Tibial artery (tissue), 4 donors: Measurements from ENCODE around the gene THAP8.

Experiments used
- DNase-seq, 2 donors: peaks; one replicate each; pipeline ENCODE4 v3.0.0-alpha.2; 2019
- H3K27ac ChIP-seq, 2 donors: fragments of 200-600 bp; sonication (generic) in 1 of 2; 1 replicate in 1 of 2; 2 replicates in 1 of 2; pipeline ENCODE4 v1.5.1; 2018 to 2019; ENCODE audit warnings: mild to moderate bottlenecking in 1 of 2
- H3K27me3 ChIP-seq, 2 donors: fragments of 200-600 bp; sonication (generic) in 1 of 2; one replicate each; pipeline versions ENCODE4 v1.5.1 to v1.6.0; 2016 to 2019
- H3K36me3 ChIP-seq, 3 donors: fragments of 200-600 bp; sonication (generic) in 2 of 3; one replicate each; pipeline ENCODE4 v1.5.1; 2016 to 2019; ENCODE audit warnings: mild to moderate bottlenecking in 2 of 3
- H3K4me1 ChIP-seq, 4 donors: fragments of 200-600 bp; sonication (generic) in 2 of 4; 1 replicate in 3 of 4; 2 replicates in 1 of 4; pipeline ENCODE4 v1.5.1; 2016 to 2019
- H3K4me3 ChIP-seq, 2 donors: fragments of 200-600 bp; sonication (generic) in 1 of 2; 1 replicate in 1 of 2; 2 replicates in 1 of 2; pipeline ENCODE4 v1.5.1; 2018 to 2019; ENCODE audit warnings: mild to moderate bottlenecking in 2 of 2
- H3K9me3 ChIP-seq, 3 donors: fragments of 200-600 bp; sonication (generic) in 1 of 3; one replicate each; pipeline ENCODE4 v1.5.1; 2016 to 2019
- CTCF ChIP-seq, 2 experiments: fragments of 200-600 bp in 1 of 2; fragments of 450-650 bp in 1 of 2; IDR thresholded peaks; one replicate each; pipeline ENCODE4 v1.5.1; 2017 to 2019; ENCODE audit warnings: antibody characterized with exemption in 2 of 2, mild to moderate bottlenecking in 1 of 2, moderate library complexity in 1 of 2
- intact Hi-C: fragments of 100-400 bp; cut with DNase I; formaldehyde crosslinking; loops from one replicate; pipeline ENCODE4 v1.15.0; 2023; ENCODE audit warnings: low total_unique reads

The THAP8 gene

GRCh38 chr19:36089847-36090246 is 35.8 kb upstream of the THAP8 start:
- H3K9me3 ChIP-seq, result no peaks in the 10 kb centered on the region
- intact Hi-C loops, result no loop called here
- no peak overlapping the region for H3K4me3 ChIP-seq
- DNase-seq, result no peak
- H3K27ac ChIP-seq, result no peak overlapping the region
- no peaks in the 10 kb centered on the region for H3K4me1 ChIP-seq
- H3K27me3 ChIP-seq, result no peaks in the 10 kb centered on the region
- H3K36me3 ChIP-seq, result no peaks in the 10 kb centered on the region
- no peak for TF ChIP-seq CTCF (IDR thresholded peaks at IDR 0.05)

GRCh38 chr19:36086326-36086725 is 32.2 kb upstream of the THAP8 start:
- no peak overlapping the region for H3K4me3 ChIP-seq
- DNase-seq, result no peak
- H3K27me3 ChIP-seq, result no peaks in the 10 kb centered on the region
- H3K27ac ChIP-seq, result no peak overlapping the region
- H3K4me1 ChIP-seq, result no peaks in the 10 kb centered on the region
- intact Hi-C loops, result no loop called here
- H3K36me3 ChIP-seq, result no peaks in the 10 kb centered on the region
- H3K9me3 ChIP-seq, result no peaks in the 10 kb centered on the region
- no peak for TF ChIP-seq CTCF (IDR thresholded peaks at IDR 0.05)

DNA sequence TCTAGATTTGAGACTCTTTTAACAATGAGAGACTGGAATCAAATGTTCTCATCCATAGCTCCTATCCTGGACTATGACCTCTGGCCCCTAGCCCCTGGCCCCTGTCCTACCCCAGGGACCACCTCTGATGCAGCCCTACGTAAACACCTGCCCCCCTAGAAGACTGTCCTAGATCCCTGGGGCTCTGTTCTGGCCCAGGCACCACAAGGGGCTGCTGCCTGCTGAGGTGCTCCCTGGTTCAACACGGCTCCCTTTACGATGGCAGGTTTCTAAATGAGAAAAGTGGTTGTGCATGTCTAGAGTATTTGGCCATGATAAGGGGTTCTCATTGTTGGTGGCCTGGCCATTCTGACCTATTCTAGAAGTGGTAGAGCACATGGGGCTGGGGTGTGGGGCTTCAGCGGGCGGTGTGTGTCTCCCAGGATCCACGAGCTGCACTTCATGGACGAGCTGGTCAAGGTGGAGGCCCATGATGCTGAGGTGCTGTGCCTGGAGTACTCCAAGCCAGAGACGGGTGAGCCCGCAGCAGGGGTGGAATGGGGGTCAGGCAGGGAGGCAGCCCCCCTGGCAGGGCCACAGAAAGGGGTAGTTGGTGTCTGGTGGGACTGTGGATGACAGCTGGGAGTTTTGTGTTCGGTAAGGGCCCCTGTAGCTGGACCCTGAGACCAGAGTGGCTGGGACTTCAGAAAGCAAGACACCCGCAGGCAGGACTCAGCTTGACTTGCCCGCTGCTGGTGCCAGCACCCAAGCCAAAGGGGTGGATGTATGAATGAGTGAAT is 30.3 kb upstream of the THAP8 start:
- intact Hi-C loops, result no loop called here
- H3K36me3 ChIP-seq, result no peaks in the 10 kb centered on the region
- TF ChIP-seq CTCF (IDR thresholded peaks at IDR 0.05), result no peak
- no peak for DNase-seq
- no peak overlapping the region for H3K27ac ChIP-seq
- H3K4me3 ChIP-seq, result no peak overlapping the region
- H3K9me3 ChIP-seq, result no peaks in the 10 kb centered on the region
- H3K4me1 ChIP-seq, result no peaks in the 10 kb centered on the region
- no peaks in the 10 kb centered on the region for H3K27me3 ChIP-seq

- Histone ChIP-seq H3K27ac (no peak overlapping the region), H3K36me3 (no peaks in the 10 kb centered on the region), H3K4me1 (no peaks in the 10 kb centered on the region), H3K4me3 (no peak overlapping the region), H3K9me3 (no peaks in the 10 kb centered on the region), H3K27me3 (no peaks in the 10 kb centered on the region)
- intact Hi-C loops, result no loop called here
- DNase-seq, result no peak
- no peak for TF ChIP-seq CTCF (IDR thresholded peaks at IDR 0.05)
Measured at GRCh38 chr19:36082916-36083315, 28.8 kb upstream of the THAP8 start.

GRCh38 chr19:36081894-36082293 is 27.8 kb upstream of the THAP8 start:
- DNase-seq, result no peak
- intact Hi-C loops, result no loop called here
- H3K27me3 ChIP-seq, result no peaks in the 10 kb centered on the region
- H3K9me3 ChIP-seq, result no peaks in the 10 kb centered on the region
- H3K4me3 ChIP-seq, result no peak overlapping the region
- H3K4me1 ChIP-seq, result no peaks in the 10 kb centered on the region
- no peaks in the 10 kb centered on the region for H3K36me3 ChIP-seq
- H3K27ac ChIP-seq, result no peak overlapping the region
- no peak for TF ChIP-seq CTCF (IDR thresholded peaks at IDR 0.05)

DNA sequence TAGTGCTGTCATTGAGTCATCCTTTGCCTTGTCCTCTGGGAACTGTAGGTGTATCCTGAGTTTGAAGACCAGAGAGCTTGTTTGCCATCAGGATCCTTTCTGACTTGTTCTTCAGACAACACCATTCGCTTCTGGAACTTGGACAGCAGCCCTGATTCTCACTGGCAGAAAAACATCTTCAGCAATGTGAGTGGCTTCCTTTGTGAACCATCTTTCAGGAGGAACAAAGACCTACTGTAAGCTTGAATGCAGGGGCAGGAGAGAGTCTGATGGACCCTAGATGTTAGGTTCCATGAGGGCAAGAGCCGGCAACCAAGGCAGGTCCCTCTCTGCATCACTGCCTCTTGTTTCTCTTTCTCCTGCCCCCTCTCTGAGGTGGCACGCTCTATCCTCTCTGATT is 27.3 kb upstream of the THAP8 start:
- Histone ChIP-seq H3K27ac (no peak overlapping the region), H3K36me3 (no peaks in the 10 kb centered on the region), H3K27me3 (no peaks in the 10 kb centered on the region), H3K4me1 (no peaks in the 10 kb centered on the region), H3K4me3 (no peak overlapping the region), H3K9me3 (no peaks in the 10 kb centered on the region)
- intact Hi-C loops, result no loop called here
- TF ChIP-seq CTCF (IDR thresholded peaks at IDR 0.05), result no peak
- DNase-seq, result no peak
